H1 (cell line): ENCODE results near the gene ZBED4.

Experiments used
- CTCF ChIP-seq, 3 experiments: IDR thresholded peaks; 1 replicate in 2 of 3; 2 replicates in 1 of 3; pipeline versions ENCODE4 v1.5.1 to v1.6.1; 2011; ENCODE audit warnings: low read length in 3 of 3, mild to moderate bottlenecking in 3 of 3, inconsistent platforms in 2 of 3, low read depth in 1 of 3, moderate library complexity in 1 of 3; ENCODE audit not compliant: insufficient read depth in 1 of 3; ENCODE audit errors: control extremely low read depth in 1 of 3
- EZH2 ChIP-seq: fragments of 200-600 bp; sonication (generic); IDR thresholded peaks from 2 replicates; pipeline ENCODE4 v1.7.1; 2012; ENCODE audit warnings: low read depth, mild to moderate bottlenecking, moderate library complexity, low read length, inconsistent platforms; ENCODE audit not compliant: severe bottlenecking

- no peak for TF ChIP-seq CTCF (IDR thresholded peaks at IDR 0.05; ENCODE audit: control extremely low read depth in 1 of 3, insufficient read depth in 1 of 3, low read depth in 1 of 3, low read length in 3 of 3)
- no peak for TF ChIP-seq EZH2
These were observed 39.4 kb downstream of the ZBED4 start for GRCh38 chr22:49893025-49893424.
